ENCODE measurements around the gene INSR.

The INSR gene

GRCh38 chr19:7130043-7130442 is 164.2 kb downstream of the INSR start:
- no peak overlapping the region for H3K4me3 ChIP-seq (ENCODE audit: low read depth, low read length)
- DNase-seq (ENCODE audit: low read depth), result no peak
- TF ChIP-seq, protein P1, sequence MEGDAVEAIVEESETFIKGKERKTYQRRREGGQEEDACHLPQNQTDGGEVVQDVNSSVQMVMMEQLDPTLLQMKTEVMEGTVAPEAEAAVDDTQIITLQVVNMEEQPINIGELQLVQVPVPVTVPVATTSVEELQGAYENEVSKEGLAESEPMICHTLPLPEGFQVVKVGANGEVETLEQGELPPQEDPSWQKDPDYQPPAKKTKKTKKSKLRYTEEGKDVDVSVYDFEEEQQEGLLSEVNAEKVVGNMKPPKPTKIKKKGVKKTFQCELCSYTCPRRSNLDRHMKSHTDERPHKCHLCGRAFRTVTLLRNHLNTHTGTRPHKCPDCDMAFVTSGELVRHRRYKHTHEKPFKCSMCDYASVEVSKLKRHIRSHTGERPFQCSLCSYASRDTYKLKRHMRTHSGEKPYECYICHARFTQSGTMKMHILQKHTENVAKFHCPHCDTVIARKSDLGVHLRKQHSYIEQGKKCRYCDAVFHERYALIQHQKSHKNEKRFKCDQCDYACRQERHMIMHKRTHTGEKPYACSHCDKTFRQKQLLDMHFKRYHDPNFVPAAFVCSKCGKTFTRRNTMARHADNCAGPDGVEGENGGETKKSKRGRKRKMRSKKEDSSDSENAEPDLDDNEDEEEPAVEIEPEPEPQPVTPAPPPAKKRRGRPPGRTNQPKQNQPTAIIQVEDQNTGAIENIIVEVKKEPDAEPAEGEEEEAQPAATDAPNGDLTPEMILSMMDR (IDR thresholded peaks at IDR 0.05; ENCODE audit: low read depth, low read length, missing control alignments), result no peak

GRCh38 chr19:7126132-7126531 is 168.1 kb downstream of the INSR start:
- H3K4me3 ChIP-seq (ENCODE audit: low read depth, low read length), result no peak overlapping the region
- TF ChIP-seq, protein P1 (IDR thresholded peaks at IDR 0.05; ENCODE audit: low read depth, low read length, missing control alignments), result no peak
- no peak for DNase-seq (ENCODE audit: low read depth)

- TF ChIP-seq, protein P1 (IDR thresholded peaks at IDR 0.05; ENCODE audit: low read depth, low read length, missing control alignments), result no peak
- no peak overlapping the region for H3K4me3 ChIP-seq (ENCODE audit: low read depth, low read length)
- DNase-seq (ENCODE audit: low read depth), result no peak
Observed at GRCh38 chr19:7125221-7125620, 169.0 kb downstream of the INSR start.

DNA sequence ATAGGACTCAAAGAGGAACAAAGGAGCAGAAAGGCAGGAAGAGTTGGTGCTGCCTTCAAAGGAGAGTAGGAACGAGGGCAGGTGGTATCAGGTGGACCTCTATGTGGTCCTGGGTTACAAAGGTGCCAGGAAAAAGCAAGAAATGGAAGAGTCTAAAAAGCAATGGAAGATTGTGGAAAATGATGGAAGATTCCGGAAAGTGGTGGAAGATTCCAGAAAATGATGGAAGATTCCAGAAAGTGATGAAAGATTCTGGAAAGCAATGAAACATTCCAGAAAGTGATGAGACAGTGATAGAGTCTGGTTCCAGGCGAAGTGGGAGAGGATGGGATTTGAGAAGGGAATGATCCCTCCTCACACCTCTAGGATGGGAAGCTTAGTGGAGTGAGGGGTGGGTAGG is 169.4 kb downstream of the INSR start:
- TF ChIP-seq, protein P1 (IDR thresholded peaks at IDR 0.05; ENCODE audit: low read depth, low read length, missing control alignments), result no peak
- DNase-seq (ENCODE audit: low read depth), result no peak
- H3K4me3 ChIP-seq (ENCODE audit: low read depth, low read length), result no peak overlapping the region

DNA sequence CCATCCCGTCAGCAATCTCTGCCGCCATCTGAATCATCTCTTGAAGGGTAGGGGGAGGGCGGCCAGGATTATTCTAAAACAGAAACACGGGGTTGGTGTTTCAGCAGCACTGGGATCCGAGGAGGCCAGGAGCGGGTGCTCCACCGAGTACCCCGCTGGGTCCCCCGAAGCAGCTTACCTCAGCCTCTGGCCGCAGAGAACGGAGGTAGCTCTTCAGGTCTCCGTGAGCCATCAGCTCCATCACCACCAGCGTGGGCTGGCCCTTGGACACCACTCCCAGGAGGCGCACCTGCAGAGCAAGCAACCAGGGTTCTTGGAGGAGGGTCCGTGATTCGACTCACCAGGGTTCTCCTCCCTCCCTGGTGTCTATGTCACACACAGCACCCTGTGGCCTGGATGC is 171.5 kb downstream of the INSR start:
- no peak overlapping the region for H3K4me3 ChIP-seq (ENCODE audit: low read depth, low read length)
- TF ChIP-seq, protein P1 (IDR thresholded peaks at IDR 0.05; ENCODE audit: low read depth, low read length, missing control alignments), result no peak
- no peak for DNase-seq (ENCODE audit: low read depth)

- no peak overlapping the region for H3K4me3 ChIP-seq (ENCODE audit: low read depth, low read length)
- TF ChIP-seq, protein P1 (IDR thresholded peaks at IDR 0.05; ENCODE audit: low read depth, low read length, missing control alignments), result no peak
- DNase-seq (ENCODE audit: low read depth), result no peak
Observed at GRCh38 chr19:7120499-7120898, 173.7 kb downstream of the INSR start.

DNA sequence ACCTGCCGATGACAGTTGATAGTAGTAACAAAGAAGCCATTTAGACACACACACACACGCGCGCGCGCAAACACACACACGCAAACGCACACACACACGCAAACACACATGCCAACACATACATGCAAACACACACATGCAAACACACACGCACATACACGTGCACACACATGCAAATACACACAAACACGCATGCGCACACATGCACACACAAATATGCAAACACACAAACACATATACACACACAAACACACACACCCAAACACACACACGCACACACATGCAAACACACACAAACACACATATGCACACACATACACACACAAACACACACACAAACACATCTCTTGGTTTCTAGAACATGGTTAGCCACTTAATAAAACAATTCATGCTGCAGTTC is 174.6 kb downstream of the INSR start:
- H3K4me3 ChIP-seq (ENCODE audit: low read depth, low read length), result no peak overlapping the region
- TF ChIP-seq, protein P1 (IDR thresholded peaks at IDR 0.05; ENCODE audit: low read depth, low read length, missing control alignments), result no peak
- no peak for DNase-seq (ENCODE audit: low read depth)
